ENCODE results near the gene RSL1D1.

- no peak for TF ChIP-seq CTCF (IDR thresholded peaks at IDR 0.05)
- no peak for TF ChIP-seq POLR2AphosphoS5 (IDR thresholded peaks at IDR 0.05; ENCODE audit: low read depth, low read length)
- no peak for TF ChIP-seq REST (IDR thresholded peaks at IDR 0.05; ENCODE audit: insufficient read depth in 1 of 2, low read depth in 2 of 2, low read length in 1 of 2)
- TF ChIP-seq TCF7L2 (IDR thresholded peaks at IDR 0.05; ENCODE audit: low read depth, low read length): no peak
Observed at GRCh38 chr16:11843861-11844260, 7.5 kb downstream of the RSL1D1 start.
